Measurements from ENCODE around the gene WDR37. TPM values are rescaled to one million over a fixed set of nuclear protein-coding genes. Genes with fewer than 3 reads are reported as not detected.

WDR37 gene
- total RNA-seq, 1 experiment from 2014 or later = 20.6 TPM

GRCh38 chr10:1054684-1055083, 1.5 kb upstream of the WDR37 start:
- H3K4me1 ChIP-seq = peaks cover 22% of the 10 kb centered on the region
- Mint-ChIP-seq H3K4me3 (ENCODE audit: unreplicated experiment) (peak overlapping the region; percentile 95), H3K27me3 (ENCODE audit: insufficient read depth, unreplicated experiment) (no peaks in the 10 kb centered on the region), H3K9me3 (ENCODE audit: unreplicated experiment) (no peaks in the 10 kb centered on the region), H3K36me3 (ENCODE audit: insufficient read depth, unreplicated experiment) (peaks cover 73% of the 10 kb centered on the region), H3K4me1 (ENCODE audit: low read depth, unreplicated experiment) (peaks cover 10% of the 10 kb centered on the region), H3K27ac (ENCODE audit: unreplicated experiment) (no peak overlapping the region)
- no peaks in the 10 kb centered on the region for H3K27me3 ChIP-seq (replicated peaks; ENCODE audit: control insufficient read depth, insufficient read depth, low read length)
- no TSS peak for BruUV-seq (replicated peaks)
- 0 out of 2 replicates have a peak, but pooled peaks cover 3% of the 10 kb centered on the region for H3K36me3 ChIP-seq (ENCODE audit: control insufficient read depth, insufficient read depth, low read length)
- intact Hi-C loops (cut with micrococcal nuclease; ENCODE audit: unreplicated experiment) = no loop called here
- H3K9me3 ChIP-seq = no peaks in the 10 kb centered on the region
- no peak for DNase-seq
- ChIA-PET CTCF (no interaction called here), POLR2A (no interaction called here)
- H3K4me3 ChIP-seq (ENCODE audit: low read depth, low read length) = peak overlapping the region; percentile 9; the same call in 1 of the 2 replicates
- TF ChIP-seq, protein P1, sequence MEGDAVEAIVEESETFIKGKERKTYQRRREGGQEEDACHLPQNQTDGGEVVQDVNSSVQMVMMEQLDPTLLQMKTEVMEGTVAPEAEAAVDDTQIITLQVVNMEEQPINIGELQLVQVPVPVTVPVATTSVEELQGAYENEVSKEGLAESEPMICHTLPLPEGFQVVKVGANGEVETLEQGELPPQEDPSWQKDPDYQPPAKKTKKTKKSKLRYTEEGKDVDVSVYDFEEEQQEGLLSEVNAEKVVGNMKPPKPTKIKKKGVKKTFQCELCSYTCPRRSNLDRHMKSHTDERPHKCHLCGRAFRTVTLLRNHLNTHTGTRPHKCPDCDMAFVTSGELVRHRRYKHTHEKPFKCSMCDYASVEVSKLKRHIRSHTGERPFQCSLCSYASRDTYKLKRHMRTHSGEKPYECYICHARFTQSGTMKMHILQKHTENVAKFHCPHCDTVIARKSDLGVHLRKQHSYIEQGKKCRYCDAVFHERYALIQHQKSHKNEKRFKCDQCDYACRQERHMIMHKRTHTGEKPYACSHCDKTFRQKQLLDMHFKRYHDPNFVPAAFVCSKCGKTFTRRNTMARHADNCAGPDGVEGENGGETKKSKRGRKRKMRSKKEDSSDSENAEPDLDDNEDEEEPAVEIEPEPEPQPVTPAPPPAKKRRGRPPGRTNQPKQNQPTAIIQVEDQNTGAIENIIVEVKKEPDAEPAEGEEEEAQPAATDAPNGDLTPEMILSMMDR (IDR thresholded peaks at IDR 0.05; ENCODE audit: insufficient read depth in 1 of 2, low read depth in 1 of 2, low read length in 1 of 2, severe bottlenecking in 1 of 2, unreplicated experiment in 1 of 2) = no peak

DNA sequence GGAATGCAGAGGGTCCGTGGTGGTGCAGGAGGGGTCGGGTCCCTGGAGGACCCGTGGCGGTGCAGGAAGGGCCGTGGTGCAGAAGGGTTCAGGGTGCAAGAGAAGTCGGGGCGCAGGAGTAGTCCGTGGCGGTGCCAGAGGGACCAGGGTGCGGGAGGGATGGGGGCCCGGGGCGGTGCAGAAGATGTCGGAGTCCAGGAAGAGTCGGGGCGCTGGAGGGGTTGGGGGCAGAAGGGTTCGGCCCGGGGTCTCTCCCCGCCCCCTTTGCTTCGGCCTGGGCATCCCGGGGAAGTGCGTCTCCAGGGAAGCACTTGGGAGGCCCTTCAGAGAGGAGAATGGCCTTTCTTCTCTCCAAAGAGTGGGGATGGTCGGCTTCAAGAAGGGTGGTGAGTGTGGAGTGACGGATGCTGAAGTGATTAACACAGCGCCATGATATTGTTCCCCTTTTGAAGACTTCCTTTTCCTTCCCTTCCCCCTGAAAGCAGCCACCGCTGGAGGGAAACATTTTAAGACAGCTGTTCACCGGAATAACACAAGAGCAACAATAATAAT, 997 bp downstream of the WDR37 start:
- H3K4me3 ChIP-seq (ENCODE audit: low read depth, low read length) = peak overlapping the region; percentile 99
- no peaks in the 10 kb centered on the region for H3K9me3 ChIP-seq
- 0 out of 2 replicates have a peak, but pooled peaks cover 3% of the 10 kb centered on the region for H3K36me3 ChIP-seq (ENCODE audit: control insufficient read depth, insufficient read depth, low read length)
- Mint-ChIP-seq H3K9me3 (ENCODE audit: unreplicated experiment) (no peaks in the 10 kb centered on the region), H3K4me3 (ENCODE audit: unreplicated experiment) (peak overlapping the region; percentile 95), H3K27me3 (ENCODE audit: insufficient read depth, unreplicated experiment) (no peaks in the 10 kb centered on the region), H3K27ac (ENCODE audit: unreplicated experiment) (peak overlapping the region; percentile 96), H3K4me1 (ENCODE audit: low read depth, unreplicated experiment) (peaks cover 20% of the 10 kb centered on the region), H3K36me3 (ENCODE audit: insufficient read depth, unreplicated experiment) (peaks cover 51% of the 10 kb centered on the region)
- no peak for DNase-seq
- ChIA-PET POLR2A (no interaction called here), CTCF (no interaction called here)
- BruUV-seq (replicated peaks) = no TSS peak
- intact Hi-C loops (cut with micrococcal nuclease; ENCODE audit: unreplicated experiment) = no loop called here
- H3K27me3 ChIP-seq (replicated peaks; ENCODE audit: control insufficient read depth, insufficient read depth, low read length) = no peaks in the 10 kb centered on the region
- H3K4me1 ChIP-seq = peaks cover 14% of the 10 kb centered on the region
- TF ChIP-seq, protein P1 (IDR thresholded peaks at IDR 0.05; ENCODE audit: insufficient read depth in 1 of 2, low read depth in 1 of 2, low read length in 1 of 2, severe bottlenecking in 1 of 2, unreplicated experiment in 1 of 2) = no peak

- CTCF ChIA-PET = no interaction called here
- intact Hi-C loops (cut with micrococcal nuclease; ENCODE audit: unreplicated experiment) = no loop called here
- Mint-ChIP-seq H3K9me3 (ENCODE audit: unreplicated experiment) (no peaks in the 10 kb centered on the region), H3K27ac (ENCODE audit: unreplicated experiment) (peak overlapping the region; percentile 96), H3K4me3 (ENCODE audit: unreplicated experiment) (peak overlapping the region; percentile 95), H3K27me3 (ENCODE audit: insufficient read depth, unreplicated experiment) (no peaks in the 10 kb centered on the region), H3K36me3 (ENCODE audit: insufficient read depth, unreplicated experiment) (peaks cover 48% of the 10 kb centered on the region), H3K4me1 (ENCODE audit: low read depth, unreplicated experiment) (peaks cover 21% of the 10 kb centered on the region)
- Histone ChIP-seq H3K4me3 (ENCODE audit: low read depth, low read length) (peak overlapping the region; percentile 99; the same call in 1 of the 2 replicates), H3K9me3 (no peaks in the 10 kb centered on the region), H3K27me3 (replicated peaks; ENCODE audit: control insufficient read depth, insufficient read depth, low read length) (no peaks in the 10 kb centered on the region), H3K36me3 (ENCODE audit: control insufficient read depth, insufficient read depth, low read length) (0 out of 2 replicates have a peak, but pooled peaks cover 2% of the 10 kb centered on the region), H3K4me1 (peaks cover 14% of the 10 kb centered on the region)
- DNase-seq = no peak
- POLR2A ChIA-PET = no interaction called here
- TF ChIP-seq, protein P1 (IDR thresholded peaks at IDR 0.05; ENCODE audit: insufficient read depth in 1 of 2, low read depth in 1 of 2, low read length in 1 of 2, severe bottlenecking in 1 of 2, unreplicated experiment in 1 of 2) = no peak
- BruUV-seq (replicated peaks) = no TSS peak
Measured at GRCh38 chr10:1058017-1058416, 1.8 kb downstream of the WDR37 start.
